Naive thymus-derived CD4-positive, alpha-beta T cell (primary cell): ENCODE measurements around the gene TMEM30A. TPM values are rescaled to one million over a fixed set of nuclear protein-coding genes. Genes with fewer than 3 reads are reported as not detected.

Experiments
- polyA plus RNA-seq, 2 donors: library from polyadenylated mRNA; unstranded; fragments of 300-500 nt; fragmentation: Illumina TruSeq; gene quantifications; one replicate each; pipeline ENCODE4 v1.2.3, GENCODE V29; 2021
- total RNA-seq, 6 experiments: library from RNA in 5 of 6; stranded (reverse) in 5 of 6; gene quantifications; 1 replicate in 5 of 6; 2 replicates in 1 of 6; pipeline ENCODE4 v1.2.3 and lab custom pipeline; 2021 to 2026

Gene TMEM30A
- total and polyA plus RNA-seq, 7 experiments from 2014 or later: 26.7 to 91.4 (median 40.6) TPM

Other genes with a start within 250 kb of the TMEM30A start
- gene COL12A1, start 78.7 kb downstream of the TMEM30A start, total RNA-seq: under 1 TPM in 1 of 5 experiments, not detected in 4; 0.27 TPM
- not detected for gene COL12A1, start 78.7 kb downstream of the TMEM30A start, polyA plus RNA-seq
- gene COX7A2, start 41.0 kb downstream of the TMEM30A start, total RNA-seq: 100 to 1,000 TPM; 159 to 395 (median 183) TPM
- gene COX7A2, start 41.0 kb downstream of the TMEM30A start, polyA plus RNA-seq: 100 to 1,000 TPM; 791 to 969 TPM
- gene FILIP1, start 209.0 kb upstream of the TMEM30A start, total RNA-seq: under 1 TPM in 1 of 5 experiments, not detected in 4; 0.08 TPM
- gene FILIP1, start 209.0 kb upstream of the TMEM30A start, polyA plus RNA-seq: under 1 TPM; 0.12 to 0.15 TPM